ENCODE data around the gene GOSR2. TPM values are rescaled to one million over a fixed set of nuclear protein-coding genes. Genes with fewer than 3 reads are reported as not detected.

GOSR2 gene
- polyA plus RNA-seq, 1 donor (not counting 4 experiments of a cell fraction or from before 2014, with no cell fraction given) = 48.6 TPM

- Histone ChIP-seq H3K4me2 (ENCODE audit: control insufficient read depth, extremely low read depth, insufficient read depth, low read depth, low read length) (no peak overlapping the region), H3K27me3 (ENCODE audit: control insufficient read depth, extremely low read depth, insufficient read depth, low read length) (no peaks in the 10 kb centered on the region), H3K4me1 (ENCODE audit: control insufficient read depth, extremely low read depth, insufficient read depth, low read length) (peaks cover 3% of the 10 kb centered on the region), H3K9ac (ENCODE audit: control insufficient read depth, extremely low read depth, insufficient read depth, low read length) (no peak overlapping the region), H4K20me1 (ENCODE audit: control insufficient read depth, extremely low read depth, insufficient read depth, low read length) (no peaks in the 10 kb centered on the region), H2AFZ (ENCODE audit: control insufficient read depth, low read length) (no peak overlapping the region), H3K9me1 (ENCODE audit: control insufficient read depth, extremely low read depth, insufficient read depth, low read length) (no peaks in the 10 kb centered on the region), H3K4me3 (ENCODE audit: control insufficient read depth in 2 of 3, extremely low read depth in 1 of 3, insufficient read depth in 2 of 3, low read depth in 1 of 3, low read length in 3 of 3) (no peak overlapping the region), H3K27ac (ENCODE audit: control insufficient read depth, insufficient read depth, low read length) (no peak overlapping the region), H3K36me3 (ENCODE audit: control insufficient read depth in 2 of 2, extremely low read depth in 1 of 2, insufficient read depth in 2 of 2, low read length in 2 of 2) (peaks cover 68% of the 10 kb centered on the region in 2 experiments), H3K9me3 (ENCODE audit: control insufficient read depth, low read depth, low read length) (no peaks in the 10 kb centered on the region), H3K79me2 (ENCODE audit: control insufficient read depth, insufficient read depth, low read length) (no peaks in the 10 kb centered on the region)
- TF ChIP-seq, protein P1, sequence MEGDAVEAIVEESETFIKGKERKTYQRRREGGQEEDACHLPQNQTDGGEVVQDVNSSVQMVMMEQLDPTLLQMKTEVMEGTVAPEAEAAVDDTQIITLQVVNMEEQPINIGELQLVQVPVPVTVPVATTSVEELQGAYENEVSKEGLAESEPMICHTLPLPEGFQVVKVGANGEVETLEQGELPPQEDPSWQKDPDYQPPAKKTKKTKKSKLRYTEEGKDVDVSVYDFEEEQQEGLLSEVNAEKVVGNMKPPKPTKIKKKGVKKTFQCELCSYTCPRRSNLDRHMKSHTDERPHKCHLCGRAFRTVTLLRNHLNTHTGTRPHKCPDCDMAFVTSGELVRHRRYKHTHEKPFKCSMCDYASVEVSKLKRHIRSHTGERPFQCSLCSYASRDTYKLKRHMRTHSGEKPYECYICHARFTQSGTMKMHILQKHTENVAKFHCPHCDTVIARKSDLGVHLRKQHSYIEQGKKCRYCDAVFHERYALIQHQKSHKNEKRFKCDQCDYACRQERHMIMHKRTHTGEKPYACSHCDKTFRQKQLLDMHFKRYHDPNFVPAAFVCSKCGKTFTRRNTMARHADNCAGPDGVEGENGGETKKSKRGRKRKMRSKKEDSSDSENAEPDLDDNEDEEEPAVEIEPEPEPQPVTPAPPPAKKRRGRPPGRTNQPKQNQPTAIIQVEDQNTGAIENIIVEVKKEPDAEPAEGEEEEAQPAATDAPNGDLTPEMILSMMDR (optimal IDR thresholded peaks at IDR 0.05 in 1 of 3, IDR thresholded peaks at IDR 0.05 in 1 of 3, conservative IDR thresholded peaks at IDR 0.05 in 1 of 3; ENCODE audit: extremely low read depth in 1 of 3, insufficient read depth in 2 of 3, low read length in 3 of 3) = no peak
- no peak for TF ChIP-seq EZH2 (IDR thresholded peaks at IDR 0.05; ENCODE audit: low read length)
- DNase-seq (ENCODE audit: low read depth, low spot score) (no peak), FAIRE-seq (no peak)
- dilution Hi-C loops (cut with MboI; ENCODE audit: extremely low pct_ligation_motif_present, low sequenced_read_pairs) = no loop called here
Measured at GRCh38 chr17:46935658-46936266, 12.8 kb downstream of the GOSR2 start.

DNA sequence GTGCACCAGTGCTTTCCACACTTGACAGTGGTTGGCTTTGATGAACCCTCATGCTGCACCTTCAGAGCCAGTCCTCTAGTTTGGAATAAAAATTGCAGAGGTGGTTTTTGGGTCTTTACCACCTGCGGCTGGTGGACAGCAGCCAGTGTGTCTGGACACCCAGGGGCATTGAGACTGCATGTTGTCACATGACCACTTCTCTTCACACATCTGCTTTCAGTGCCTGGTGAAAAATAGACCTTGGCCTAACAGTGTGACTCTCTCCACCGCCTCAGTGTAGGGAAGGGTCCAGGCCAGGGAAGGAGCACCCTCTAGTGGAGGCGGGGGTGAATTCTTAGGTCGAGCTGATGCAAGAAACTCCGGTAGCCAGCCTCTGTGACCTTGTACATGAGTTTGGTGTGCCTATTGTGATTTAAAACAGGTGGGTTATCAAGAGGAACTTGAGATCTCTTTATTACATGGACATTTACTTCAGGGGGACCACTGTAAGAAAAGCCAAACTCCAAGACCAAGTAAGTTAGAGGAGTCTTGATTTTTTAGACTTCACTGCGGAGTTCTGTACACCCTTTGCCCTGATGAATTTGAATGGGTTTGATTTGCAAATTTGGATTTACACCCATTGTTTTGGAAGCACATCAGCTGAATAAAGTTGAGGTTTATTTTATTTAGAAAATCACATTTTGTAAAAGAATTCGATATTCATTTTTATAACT lies 17.9 kb downstream of the GOSR2 start:
- TF ChIP-seq, protein P1 (optimal IDR thresholded peaks at IDR 0.05 in 1 of 3, IDR thresholded peaks at IDR 0.05 in 1 of 3, conservative IDR thresholded peaks at IDR 0.05 in 1 of 3; ENCODE audit: extremely low read depth in 1 of 3, insufficient read depth in 2 of 3, low read length in 3 of 3) = peak; percentile 86 to 96 (median 92)
- no peak for TF ChIP-seq EZH2 (IDR thresholded peaks at IDR 0.05; ENCODE audit: low read length)
- Histone ChIP-seq H3K9me1 (ENCODE audit: control insufficient read depth, extremely low read depth, insufficient read depth, low read length) (no peaks in the 10 kb centered on the region), H2AFZ (ENCODE audit: control insufficient read depth, low read length) (no peak overlapping the region), H3K4me1 (ENCODE audit: control insufficient read depth, extremely low read depth, insufficient read depth, low read length) (no peaks in the 10 kb centered on the region), H3K27me3 (ENCODE audit: control insufficient read depth, extremely low read depth, insufficient read depth, low read length) (no peaks in the 10 kb centered on the region), H3K79me2 (ENCODE audit: control insufficient read depth, insufficient read depth, low read length) (no peaks in the 10 kb centered on the region), H4K20me1 (ENCODE audit: control insufficient read depth, extremely low read depth, insufficient read depth, low read length) (peaks cover 3% of the 10 kb centered on the region), H3K4me2 (ENCODE audit: control insufficient read depth, extremely low read depth, insufficient read depth, low read depth, low read length) (no peak overlapping the region), H3K9me3 (ENCODE audit: control insufficient read depth, low read depth, low read length) (no peaks in the 10 kb centered on the region), H3K9ac (ENCODE audit: control insufficient read depth, extremely low read depth, insufficient read depth, low read length) (no peak overlapping the region), H3K36me3 (ENCODE audit: control insufficient read depth in 2 of 2, extremely low read depth in 1 of 2, insufficient read depth in 2 of 2, low read length in 2 of 2) (peaks cover 23 to 33% of the 10 kb centered on the region in 2 experiments), H3K27ac (ENCODE audit: control insufficient read depth, insufficient read depth, low read length) (no peak overlapping the region), H3K4me3 (ENCODE audit: control insufficient read depth in 2 of 3, extremely low read depth in 1 of 3, insufficient read depth in 2 of 3, low read depth in 1 of 3, low read length in 3 of 3) (no peak overlapping the region)
- FAIRE-seq = peak; percentile 29
- dilution Hi-C loops (cut with MboI; ENCODE audit: extremely low pct_ligation_motif_present, low sequenced_read_pairs) = no loop called here
- DNase-seq (ENCODE audit: low read depth, low spot score) = no peak

All from keratinocyte (primary cell).